Osteoblast (primary cell): ENCODE data around the gene MTHFS. TPM values are rescaled to one million over a fixed set of nuclear protein-coding genes. Genes with fewer than 3 reads are reported as not detected.
A peak's percentile ranks its signal among the peaks of the same experiment; 100 is the strongest.

Experiments
- DNase-seq: peaks from one replicate; pipeline ENCODE4 v3.0.0; 2011; ENCODE audit warnings: low spot score, mixed read lengths; ENCODE audit not compliant: insufficient read length; ENCODE audit errors: missing footprints
- H2AFZ ChIP-seq: 2 replicates; pipeline ENCODE4 v1.6.0; 2011; ENCODE audit warnings: mild to moderate bottlenecking, low read length
- H3K27ac ChIP-seq: 2 replicates; pipeline ENCODE4 v1.5.1; 2011; ENCODE audit warnings: mild to moderate bottlenecking, low read depth, low read length, moderate library complexity
- H3K27me3 ChIP-seq: 2 replicates; pipeline ENCODE4 v1.6.0; 2012; ENCODE audit warnings: mild to moderate bottlenecking, control low read depth, inconsistent platforms, low read length, moderate library complexity; ENCODE audit not compliant: insufficient read depth
- H3K36me3 ChIP-seq: 2 replicates; pipeline ENCODE4 v1.5.1; 2011; ENCODE audit warnings: mild to moderate bottlenecking, low read length, control low read depth, moderate library complexity; ENCODE audit not compliant: insufficient read depth
- H3K4me1 ChIP-seq: 2 replicates; pipeline ENCODE4 v1.5.1; 2011; ENCODE audit warnings: mild to moderate bottlenecking, low read length, control low read depth, moderate library complexity; ENCODE audit not compliant: insufficient read depth
- H3K4me2 ChIP-seq: 2 replicates; pipeline ENCODE4 v1.6.0; 2011; ENCODE audit warnings: mild to moderate bottlenecking, low read length; ENCODE audit not compliant: insufficient read depth
- H3K4me3 ChIP-seq: fragments of 200-600 bp; sonication (generic); 3 replicates; pipeline ENCODE4 v1.5.1; 2012; ENCODE audit warnings: mild to moderate bottlenecking, low read length, inconsistent platforms; ENCODE audit not compliant: insufficient read depth
- H3K79me2 ChIP-seq: 2 replicates; pipeline ENCODE4 v1.6.0; 2012; ENCODE audit warnings: mild to moderate bottlenecking, low read length, control low read depth, inconsistent platforms; ENCODE audit not compliant: insufficient read depth
- H3K9me3 ChIP-seq: 2 replicates; pipeline ENCODE4 v1.5.1; 2011; ENCODE audit warnings: low read depth, low read length, control low read depth
- H4K20me1 ChIP-seq: 2 replicates; pipeline ENCODE4 v1.6.0; 2012; ENCODE audit warnings: mild to moderate bottlenecking, low read length, control low read depth; ENCODE audit not compliant: insufficient read depth
- total RNA-seq: library from RNA; depleted of rRNA; stranded (reverse); fragments of >200 nt; gene quantifications from 2 replicates; pipeline ENCODE4 v1.2.3, GENCODE V29; 2012
- TF ChIP-seq, protein P1 (sequence below): IDR thresholded peaks from 2 replicates; pipeline ENCODE4 v1.5.1; 2011; ENCODE audit warnings: mild to moderate bottlenecking, low read depth, low read length, moderate library complexity; ENCODE audit errors: extremely low read depth

MTHFS gene
- total RNA-seq, 1 donor = 17.0 TPM

DNA sequence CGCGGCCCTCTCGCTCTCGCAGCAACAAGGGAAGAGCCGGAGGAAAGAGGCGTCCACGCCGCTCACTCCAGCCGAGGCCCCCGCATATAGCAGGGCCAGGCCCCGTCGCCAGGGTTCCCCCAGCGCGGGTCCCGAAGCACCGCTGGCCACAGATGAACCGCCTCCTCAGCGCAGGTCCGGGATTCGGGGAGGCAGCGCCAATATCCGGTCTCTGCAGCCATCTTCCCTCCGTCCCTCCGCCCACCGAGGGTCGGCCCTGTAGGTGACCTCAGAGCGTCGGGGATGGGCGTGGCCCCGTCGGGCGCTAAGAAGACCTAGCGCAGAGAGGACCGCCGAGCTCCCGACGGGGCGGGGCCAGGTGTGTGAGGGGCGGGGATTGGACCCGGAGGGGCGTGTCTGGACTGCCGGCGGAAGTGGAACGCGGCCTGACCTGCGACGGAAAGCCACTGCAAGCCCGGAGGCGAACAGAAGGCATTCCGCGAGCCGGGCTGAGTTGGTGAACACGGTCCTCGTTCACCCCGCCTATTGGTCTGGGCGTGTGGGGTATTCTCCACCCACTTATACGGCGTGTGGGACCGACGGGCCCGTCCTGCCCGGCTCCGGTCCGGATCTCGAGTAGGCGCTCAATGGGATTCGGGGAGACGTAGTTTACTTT is 26.8 kb upstream of the MTHFS start:
- TF ChIP-seq, protein P1, sequence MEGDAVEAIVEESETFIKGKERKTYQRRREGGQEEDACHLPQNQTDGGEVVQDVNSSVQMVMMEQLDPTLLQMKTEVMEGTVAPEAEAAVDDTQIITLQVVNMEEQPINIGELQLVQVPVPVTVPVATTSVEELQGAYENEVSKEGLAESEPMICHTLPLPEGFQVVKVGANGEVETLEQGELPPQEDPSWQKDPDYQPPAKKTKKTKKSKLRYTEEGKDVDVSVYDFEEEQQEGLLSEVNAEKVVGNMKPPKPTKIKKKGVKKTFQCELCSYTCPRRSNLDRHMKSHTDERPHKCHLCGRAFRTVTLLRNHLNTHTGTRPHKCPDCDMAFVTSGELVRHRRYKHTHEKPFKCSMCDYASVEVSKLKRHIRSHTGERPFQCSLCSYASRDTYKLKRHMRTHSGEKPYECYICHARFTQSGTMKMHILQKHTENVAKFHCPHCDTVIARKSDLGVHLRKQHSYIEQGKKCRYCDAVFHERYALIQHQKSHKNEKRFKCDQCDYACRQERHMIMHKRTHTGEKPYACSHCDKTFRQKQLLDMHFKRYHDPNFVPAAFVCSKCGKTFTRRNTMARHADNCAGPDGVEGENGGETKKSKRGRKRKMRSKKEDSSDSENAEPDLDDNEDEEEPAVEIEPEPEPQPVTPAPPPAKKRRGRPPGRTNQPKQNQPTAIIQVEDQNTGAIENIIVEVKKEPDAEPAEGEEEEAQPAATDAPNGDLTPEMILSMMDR = no peak
- Histone ChIP-seq H3K79me2 (peaks cover 30% of the 10 kb centered on the region), H2AFZ (peak overlapping the region; percentile 98), H3K36me3 (peaks cover 8% of the 10 kb centered on the region), H3K4me1 (peaks cover 8% of the 10 kb centered on the region), H3K27ac (peak overlapping the region; percentile 73), H3K4me2 (peak overlapping the region; percentile 84), H3K4me3 (peak overlapping the region; percentile 95), H3K27me3 (no peaks in the 10 kb centered on the region), H4K20me1 (no peaks in the 10 kb centered on the region), H3K9me3 (peaks cover 8% of the 10 kb centered on the region)
- DNase-seq = peak; percentile 99

DNA sequence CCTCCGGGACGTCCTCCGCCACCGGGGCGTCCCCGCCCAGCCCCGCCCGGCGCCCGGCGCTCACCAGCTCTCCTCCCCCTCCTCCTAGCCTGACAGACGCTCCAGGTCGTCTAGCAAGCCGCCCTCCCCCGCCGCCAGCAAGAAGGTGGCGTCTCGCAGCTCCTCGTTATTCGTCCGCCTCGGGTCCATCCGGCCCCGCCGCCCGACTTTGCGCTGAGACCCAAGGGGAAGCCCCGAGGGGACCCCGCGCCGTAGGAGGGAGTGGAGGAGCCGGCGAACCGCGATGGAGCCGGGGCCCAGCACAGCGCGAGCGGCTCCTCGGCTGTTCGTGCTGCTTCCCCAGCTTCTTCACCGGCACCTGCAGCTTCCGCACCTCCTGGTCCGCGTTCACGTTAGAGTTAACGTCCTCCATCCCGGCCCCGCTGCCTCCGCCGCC is 26.3 kb upstream of the MTHFS start:
- peak; percentile 94 for DNase-seq
- H3K4me2 ChIP-seq = peak overlapping the region; percentile 84
- H3K27me3 ChIP-seq = no peaks in the 10 kb centered on the region
- peak overlapping the region; percentile 95 for H3K4me3 ChIP-seq
- no peaks in the 10 kb centered on the region for H4K20me1 ChIP-seq
- peaks cover 8% of the 10 kb centered on the region for H3K9me3 ChIP-seq
- TF ChIP-seq, protein P1 = no peak
- H3K27ac ChIP-seq = peak overlapping the region; percentile 73
- peaks cover 30% of the 10 kb centered on the region for H3K79me2 ChIP-seq
- peaks cover 8% of the 10 kb centered on the region for H3K36me3 ChIP-seq
- peak overlapping the region; percentile 98 for H2AFZ ChIP-seq
- peaks cover 8% of the 10 kb centered on the region for H3K4me1 ChIP-seq

DNA sequence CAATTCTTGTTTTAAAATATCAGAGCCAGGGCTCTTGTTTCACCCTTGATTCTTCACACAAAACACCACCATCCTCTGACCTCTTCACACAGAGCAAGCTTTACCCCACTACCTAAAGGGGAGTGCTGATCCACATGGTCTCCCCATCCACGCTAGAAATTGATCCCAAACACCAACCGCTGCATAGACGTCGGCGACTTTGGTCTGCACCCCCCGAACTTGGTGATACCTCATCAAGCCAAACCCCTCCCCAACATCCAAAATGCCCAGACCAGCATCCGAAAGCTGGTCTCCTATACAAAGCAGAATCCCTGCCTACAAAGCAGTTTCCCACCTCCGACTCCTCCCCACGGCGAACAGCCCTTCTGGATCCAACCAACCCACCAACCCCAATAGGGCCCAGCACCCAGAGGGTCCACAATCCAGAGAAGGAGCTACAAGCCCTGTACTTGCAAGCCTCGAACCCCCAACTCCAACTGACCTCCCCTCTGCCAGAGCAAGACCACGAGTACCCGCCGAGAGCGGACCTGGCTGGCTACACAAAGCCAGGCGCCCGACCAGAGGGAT is 25.8 kb upstream of the MTHFS start:
- peak; percentile 80 for DNase-seq
- H3K4me1 ChIP-seq = peaks cover 8% of the 10 kb centered on the region
- TF ChIP-seq, protein P1 = no peak

DNA sequence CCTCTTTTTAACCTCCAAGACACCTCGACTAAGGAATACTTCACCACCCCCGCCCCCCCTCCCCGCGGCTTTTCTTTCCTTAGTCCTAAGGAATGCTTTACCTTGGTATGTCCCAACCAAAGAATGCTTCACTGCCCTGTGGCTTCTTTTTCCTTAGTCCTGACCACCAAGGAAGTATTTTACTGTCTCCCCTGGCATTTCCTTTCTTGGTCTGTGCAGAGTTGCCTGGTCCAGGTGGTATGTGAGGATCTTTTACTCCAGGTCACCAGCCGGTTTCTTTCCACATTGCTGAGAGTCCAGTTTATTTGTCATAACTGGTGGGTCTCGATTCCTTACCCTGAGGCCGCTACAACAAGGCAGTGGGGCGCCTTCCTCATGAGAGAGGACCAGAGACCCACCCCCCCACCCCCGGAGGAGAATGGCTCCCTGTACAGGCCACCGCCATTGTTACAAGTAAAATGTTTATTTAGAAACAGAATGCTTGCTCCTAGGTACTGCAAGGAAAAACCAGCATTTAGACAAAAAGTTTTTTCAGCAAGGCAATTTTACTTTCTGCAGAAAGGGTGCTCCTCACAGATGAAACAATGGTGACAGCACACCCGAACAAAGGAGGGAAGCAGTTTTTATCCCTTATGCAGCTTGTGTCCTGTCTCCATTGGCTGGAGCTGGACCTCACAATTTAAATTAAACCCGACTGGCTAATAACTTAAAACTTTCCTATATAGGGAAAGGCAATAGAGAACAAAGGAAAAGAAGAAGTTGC is 23.1 kb upstream of the MTHFS start:
- peaks cover 8% of the 10 kb centered on the region for H3K4me1 ChIP-seq
- no peak for DNase-seq
- H3K36me3 ChIP-seq = peaks cover 12% of the 10 kb centered on the region
- no peaks in the 10 kb centered on the region for H3K27me3 ChIP-seq
- H3K27ac ChIP-seq = no peak overlapping the region
- H2AFZ ChIP-seq = no peak overlapping the region
- no peak overlapping the region for H3K4me3 ChIP-seq
- H3K9me3 ChIP-seq = peaks cover 23% of the 10 kb centered on the region
- no peaks in the 10 kb centered on the region for H4K20me1 ChIP-seq
- no peak overlapping the region for H3K4me2 ChIP-seq
- peaks cover 30% of the 10 kb centered on the region for H3K79me2 ChIP-seq
- TF ChIP-seq, protein P1 = no peak

More for the DNA sequence above, 25.8 kb upstream of the MTHFS start:
- H3K27ac ChIP-seq = peak overlapping the region; percentile 73
- peaks cover 11% of the 10 kb centered on the region for H3K9me3 ChIP-seq
- peak overlapping the region; percentile 95 for H3K4me3 ChIP-seq
- peaks cover 10% of the 10 kb centered on the region for H3K36me3 ChIP-seq
- H2AFZ ChIP-seq = peak overlapping the region; percentile 95
- peak overlapping the region; percentile 84 for H3K4me2 ChIP-seq
- no peaks in the 10 kb centered on the region for H4K20me1 ChIP-seq
- H3K27me3 ChIP-seq = no peaks in the 10 kb centered on the region
- H3K79me2 ChIP-seq = peaks cover 30% of the 10 kb centered on the region
